WTC11 (cell line): ENCODE results near the gene SLC17A4. TPM values are rescaled to one million over a fixed set of nuclear protein-coding genes. Genes with fewer than 3 reads are reported as not detected.

Experiments
- ATAC-seq: fragments of 200-7000 bp; cut with Tn5 transposase; 2 replicates; pipeline ENCODE4 v1.10.0; 2021; ENCODE audit warnings: mild to moderate bottlenecking, moderate library complexity
- CTCF ChIA-PET: fragments of 300-600 bp; sonication (Branson Sonifier 250); formaldehyde crosslinking; loops from one replicate; lab custom pipeline; 2021; ENCODE audit warnings: antibody characterized with exemption; lab: Charles Lee
- POLR2A ChIA-PET: fragments of 350-600 bp; sonication (Branson Sonifier 250); formaldehyde crosslinking; loops from one replicate; lab custom pipeline; 2021; ENCODE audit warnings: antibody characterized with exemption; lab: Charles Lee
- DNase-seq: peaks from one replicate; pipeline ENCODE4 v3.0.0; 2021; ENCODE audit warnings: low spot score
- H3K27ac Mint-ChIP-seq: 2 replicates; pipeline ENCODE4 v1.8.0; 2021; ENCODE audit warnings: mixed read lengths
- H3K27me3 Mint-ChIP-seq: 2 replicates; pipeline ENCODE4 v1.8.0; 2021; ENCODE audit warnings: low read depth, mild to moderate bottlenecking, moderate library complexity, mixed read lengths
- H3K36me3 Mint-ChIP-seq: 2 replicates; pipeline ENCODE4 v1.8.0; 2021; ENCODE audit warnings: mixed read lengths
- H3K4me1 Mint-ChIP-seq: 2 replicates; pipeline ENCODE4 v1.8.0; 2022; ENCODE audit warnings: mixed read lengths
- H3K4me3 Mint-ChIP-seq: 2 replicates; pipeline ENCODE4 v1.8.0; 2021; ENCODE audit warnings: mild to moderate bottlenecking, moderate library complexity, mixed read lengths
- H3K9me3 Mint-ChIP-seq: 2 replicates; pipeline ENCODE4 v1.8.0; 2021; ENCODE audit warnings: mixed read lengths
- E2F1 ChIP-seq: sonication (generic); formaldehyde crosslinking; IDR thresholded peaks from 2 replicates; pipeline ENCODE4 v1.8.0; 2022; ENCODE audit warnings: mild to moderate bottlenecking, missing genetic modification reagents
- ETV6 ChIP-seq: sonication (generic); formaldehyde crosslinking; IDR thresholded peaks from 2 replicates; pipeline ENCODE4 v1.8.1; 2022; ENCODE audit warnings: mild to moderate bottlenecking, missing genetic modification reagents
- FOXP1 ChIP-seq: sonication (generic); formaldehyde crosslinking; IDR thresholded peaks from 2 replicates; pipeline ENCODE4 v1.8.0; 2022; ENCODE audit warnings: missing genetic modification reagents, mild to moderate bottlenecking, moderate library complexity, borderline replicate concordance
- HMGXB4 ChIP-seq: sonication (generic); formaldehyde crosslinking; IDR thresholded peaks from 2 replicates; pipeline ENCODE4 v1.8.1; 2023; ENCODE audit warnings: mild to moderate bottlenecking, moderate library complexity, missing genetic modification reagents
- MAX ChIP-seq: sonication (generic); formaldehyde crosslinking; IDR thresholded peaks from 2 replicates; pipeline ENCODE4 v1.8.0; 2022; ENCODE audit warnings: mild to moderate bottlenecking, missing genetic modification reagents
- MXD4 ChIP-seq: fragments of 250-450 bp; sonication (Bioruptor Pico); IDR thresholded peaks from 2 replicates; pipeline ENCODE4 v1.8.0; 2021; ENCODE audit warnings: mild to moderate bottlenecking, moderate library complexity, borderline replicate concordance
- NFATC4 ChIP-seq: fragments of 250-450 bp; sonication (Bioruptor Pico); IDR thresholded peaks from 2 replicates; pipeline ENCODE4 v1.9.0; 2021; ENCODE audit warnings: mild to moderate bottlenecking
- NFE2L1 ChIP-seq: sonication (generic); formaldehyde crosslinking; IDR thresholded peaks from 2 replicates; pipeline ENCODE4 v1.8.1; 2023; ENCODE audit warnings: missing genetic modification reagents
- PRRX2 ChIP-seq: fragments of 250-450 bp; sonication (Bioruptor Pico); IDR thresholded peaks from 2 replicates; pipeline ENCODE4 v1.8.0; 2021; ENCODE audit warnings: mild to moderate bottlenecking
- RELA ChIP-seq: sonication (generic); formaldehyde crosslinking; IDR thresholded peaks from 2 replicates; pipeline ENCODE4 v1.8.1; 2022; ENCODE audit warnings: missing genetic modification reagents, mild to moderate bottlenecking, borderline replicate concordance
- STAT6 ChIP-seq: sonication (generic); formaldehyde crosslinking; conservative IDR thresholded peaks from 2 replicates; pipeline ENCODE4 v1.8.1; 2023; ENCODE audit warnings: mild to moderate bottlenecking, low read depth, missing genetic modification reagents, moderate library complexity
- TEAD4 ChIP-seq: sonication (generic); formaldehyde crosslinking; IDR thresholded peaks from 2 replicates; pipeline ENCODE4 v1.8.0; 2022; ENCODE audit warnings: mild to moderate bottlenecking, missing genetic modification reagents
- ZBTB21 ChIP-seq: sonication (generic); formaldehyde crosslinking; IDR thresholded peaks from 2 replicates; pipeline ENCODE4 v1.8.1; 2023; ENCODE audit warnings: mild to moderate bottlenecking, missing genetic modification reagents, borderline replicate concordance
- ZBTB43 ChIP-seq: sonication (generic); formaldehyde crosslinking; IDR thresholded peaks from 2 replicates; pipeline ENCODE4 v1.8.1; 2023; ENCODE audit warnings: mild to moderate bottlenecking, missing genetic modification reagents
- ZNF138 ChIP-seq: sonication (generic); formaldehyde crosslinking; conservative IDR thresholded peaks from 2 replicates; pipeline ENCODE4 v1.8.1; 2022; ENCODE audit warnings: mild to moderate bottlenecking, moderate library complexity, missing genetic modification reagents
- ZNF263 ChIP-seq: sonication (generic); formaldehyde crosslinking; IDR thresholded peaks from 2 replicates; pipeline ENCODE4 v1.8.1; 2022; ENCODE audit warnings: low read depth, mild to moderate bottlenecking, moderate library complexity, missing genetic modification reagents
- ZNF281 ChIP-seq: sonication (generic); formaldehyde crosslinking; IDR thresholded peaks from 2 replicates; pipeline ENCODE4 v1.8.0; 2023; ENCODE audit warnings: mild to moderate bottlenecking, missing genetic modification reagents
- ZNF416 ChIP-seq: fragments of 250-450 bp; sonication (Bioruptor Pico); IDR thresholded peaks from 2 replicates; pipeline ENCODE4 v1.9.0; 2021; ENCODE audit warnings: mild to moderate bottlenecking, inconsistent platforms
- total RNA-seq: library from RNA; stranded (reverse); gene quantifications from 3 replicates; pipeline ENCODE4 v1.2.3, GENCODE V29; 2021

SLC17A4 gene
- total RNA-seq, 1 experiment from 2014 or later: not detected

- H3K27ac Mint-ChIP-seq: no peak overlapping the region
- no peaks in the 10 kb centered on the region for H3K4me1 Mint-ChIP-seq
- no peak for TF ChIP-seq ZNF416 (CRISPR knock-in tag)
- no peak for TF ChIP-seq ZNF281 (CRISPR knock-in tag)
- TF ChIP-seq NFATC4 (CRISPR knock-in tag): no peak
- no peak for TF ChIP-seq MXD4 (CRISPR knock-in tag)
- TF ChIP-seq ZBTB43 (CRISPR knock-in tag): no peak
- no peak for TF ChIP-seq ZNF138 (CRISPR knock-in tag)
- TF ChIP-seq FOXP1 (CRISPR knock-in tag): no peak
- no peak for TF ChIP-seq HMGXB4 (CRISPR knock-in tag)
- TF ChIP-seq TEAD4 (CRISPR knock-in tag): no peak
- no peak for TF ChIP-seq NFE2L1 (CRISPR knock-in tag)
- TF ChIP-seq E2F1 (CRISPR knock-in tag): no peak
- TF ChIP-seq STAT6: no peak
- no peak for TF ChIP-seq PRRX2 (CRISPR knock-in tag)
- TF ChIP-seq RELA (CRISPR knock-in tag): no peak
- TF ChIP-seq MAX: no peak
- no peak for TF ChIP-seq ZNF263
- TF ChIP-seq ETV6 (CRISPR knock-in tag): no peak
- no peak for TF ChIP-seq ZBTB21 (CRISPR knock-in tag)
- TF ChIP-seq, all 79 proteins: peak for 0
- ChIA-PET CTCF (no interaction called here), POLR2A (no interaction called here)
- ATAC-seq (no peak), DNase-seq (no peak)
- no peaks in the 10 kb centered on the region for H3K27me3 Mint-ChIP-seq
- H3K36me3 Mint-ChIP-seq: no peaks in the 10 kb centered on the region
- no peak overlapping the region for H3K4me3 Mint-ChIP-seq
- no peaks in the 10 kb centered on the region for H3K9me3 Mint-ChIP-seq
Measured at GRCh38 chr6:25755483-25755882, 941 bp downstream of the SLC17A4 start.
